GM23248 (cell line): Measurements from ENCODE around the gene PLPPR1. TPM values are rescaled to one million over a fixed set of nuclear protein-coding genes. Genes with fewer than 3 reads are reported as not detected.
A peak's percentile ranks its signal among the peaks of the same experiment; 100 is the strongest.

ENCODE experiments used
- DNase-seq: peaks from one replicate; pipeline ENCODE4 v3.0.0-alpha.2; 2015
- H2AFZ ChIP-seq: fragments of 200-600 bp; sonication (generic); 2 replicates; pipeline ENCODE4 v1.6.1; 2016; ENCODE audit warnings: antibody characterized with exemption
- H3F3A ChIP-seq: fragments of 200-600 bp; sonication (generic); 2 replicates; pipeline ENCODE4 v1.6.1; 2016; ENCODE audit warnings: mild to moderate bottlenecking, antibody characterized with exemption, mixed run types; ENCODE audit not compliant: insufficient read depth
- H3K27ac ChIP-seq: fragments of 200-600 bp; sonication (generic); 2 replicates; pipeline ENCODE4 v1.5.1; 2016; ENCODE audit warnings: mild to moderate bottlenecking
- H3K27me3 ChIP-seq: fragments of 200-600 bp; sonication (generic); replicated peaks from 2 replicates; pipeline ENCODE4 v1.6.1; 2016; ENCODE audit warnings: mild to moderate bottlenecking; ENCODE audit not compliant: insufficient read depth
- H3K36me3 ChIP-seq: fragments of 200-600 bp; sonication (generic); 2 replicates; pipeline ENCODE4 v1.6.1; 2016; ENCODE audit warnings: low read depth, mild to moderate bottlenecking
- H3K4me1 ChIP-seq: fragments of 200-600 bp; sonication (generic); 2 replicates; pipeline ENCODE4 v1.6.1; 2016; ENCODE audit warnings: mild to moderate bottlenecking; ENCODE audit not compliant: insufficient read depth
- H3K4me2 ChIP-seq: fragments of 200-600 bp; sonication (generic); one replicate; pipeline ENCODE4 v1.6.1; 2016; ENCODE audit warnings: mild to moderate bottlenecking; ENCODE audit not compliant: unreplicated experiment
- H3K4me3 ChIP-seq: fragments of 200-600 bp; sonication (generic); 2 replicates; pipeline ENCODE4 v1.5.1; 2016; ENCODE audit warnings: mild to moderate bottlenecking
- H3K79me2 ChIP-seq: fragments of 200-600 bp; sonication (generic); 2 replicates; pipeline ENCODE4 v1.6.1; 2016; ENCODE audit warnings: mild to moderate bottlenecking; ENCODE audit not compliant: insufficient read depth
- H3K9ac ChIP-seq: fragments of 200-600 bp; sonication (generic); 2 replicates; pipeline ENCODE4 v1.6.1; 2016; ENCODE audit warnings: mild to moderate bottlenecking
- H3K9me2 ChIP-seq: fragments of 200-600 bp; sonication (generic); 2 replicates; pipeline ENCODE4 v1.6.1; 2016; ENCODE audit warnings: mixed run types, mild to moderate bottlenecking, moderate library complexity; ENCODE audit not compliant: insufficient read depth
- H3K9me3 ChIP-seq: fragments of 200-600 bp; sonication (generic); one replicate; pipeline ENCODE4 v1.6.1; 2017; ENCODE audit warnings: low read depth
- H4K20me1 ChIP-seq: fragments of 200-600 bp; sonication (generic); 2 replicates; pipeline ENCODE4 v1.6.0; 2016; ENCODE audit not compliant: insufficient read depth
- EZH2 ChIP-seq: fragments of 200-600 bp; sonication (generic); IDR thresholded peaks from 2 replicates; pipeline ENCODE4 v1.6.1; 2018; ENCODE audit warnings: antibody characterized with exemption, mild to moderate bottlenecking; ENCODE audit not compliant: insufficient read depth, poor library complexity, severe bottlenecking
- EZH2phosphoT487 ChIP-seq: fragments of 200-600 bp; sonication (generic); IDR thresholded peaks from 2 replicates; pipeline ENCODE4 v1.6.1; 2018; ENCODE audit warnings: antibody characterized with exemption, moderate library complexity, mild to moderate bottlenecking, low read depth; ENCODE audit not compliant: insufficient read depth
- WGBS, 2 experiments: methylation state at CpG; one replicate each; pipeline ENCODE4 v1.1.6; 2015 to 2017; ENCODE audit warnings: low lambda C conversion rate in 2 of 2, low coverage in 1 of 2; ENCODE audit errors: missing lambda C conversion rate in 2 of 2; 5-methylcytosine and 5-hydroxymethylcytosine counted together
- in situ Hi-C: fragments of 300-500 bp; cut with MboI; formaldehyde crosslinking; loops from 2 replicates; pipeline ENCODE4 v1.15.0; 2020
- polyA plus RNA-seq: library from polyadenylated mRNA; unstranded; fragments of >200 nt; fragmentation: Nextera tagmentation; extraction: Ambion mirVana; gene quantifications from 2 replicates; pipeline ENCODE4 v1.2.1, GENCODE V29; 2016
- total RNA-seq: library from RNA; depleted of rRNA; stranded (reverse); fragments of >200 nt; shearing (Covaris generic); gene quantifications from 2 replicates; pipeline ENCODE4 v1.2.3, GENCODE V29; 2014

PLPPR1 gene
- total and polyA plus RNA-seq, 2 experiments from 2014 or later = not detected

GRCh38 chr9:101366038-101366756, 337.7 kb downstream of the PLPPR1 start:
- Histone ChIP-seq H2AFZ (no peak overlapping the region), H3K9me2 (no peaks in the 10 kb centered on the region), H3K4me3 (0 out of 2 replicates have a peak overlapping the region, but pooled peaks have one; percentile 0), H3K9me3 (no peaks in the 10 kb centered on the region), H3F3A (peaks cover 21% of the 10 kb centered on the region; the same call in 1 of the 2 replicates), H3K4me2 (peak overlapping the region; percentile 56), H3K27me3 (no peaks in the 10 kb centered on the region), H3K4me1 (peaks cover 40% of the 10 kb centered on the region), H3K9ac (0 out of 2 replicates have a peak overlapping the region, but pooled peaks have one; percentile 29), H3K27ac (peak overlapping the region; percentile 63), H4K20me1 (no peaks in the 10 kb centered on the region), H3K79me2 (no peaks in the 10 kb centered on the region), H3K36me3 (no peaks in the 10 kb centered on the region)
- in situ Hi-C loops = no loop called here
- TF ChIP-seq EZH2phosphoT487 = no peak
- TF ChIP-seq EZH2 = no peak
- peak; percentile 68 for DNase-seq
- 30 to 31% methylated on average over 5 of the region's 5 CpGs for WGBS, 2 experiments

- H3K9me3 ChIP-seq = no peaks in the 10 kb centered on the region
- H3K36me3 ChIP-seq = no peaks in the 10 kb centered on the region
- no peak overlapping the region for H3K4me2 ChIP-seq
- in situ Hi-C loops = no loop called here
- TF ChIP-seq EZH2 (no peak), EZH2phosphoT487 (no peak)
- H3K4me3 ChIP-seq = no peak overlapping the region
- no peak overlapping the region for H3K9ac ChIP-seq
- no peaks in the 10 kb centered on the region for H3K79me2 ChIP-seq
- H3K4me1 ChIP-seq = peaks cover 40% of the 10 kb centered on the region
- no peaks in the 10 kb centered on the region for H3K9me2 ChIP-seq
- H3K27me3 ChIP-seq = no peaks in the 10 kb centered on the region
- no peak overlapping the region for H2AFZ ChIP-seq
- peaks cover 21% of the 10 kb centered on the region; the same call in 1 of the 2 replicates for H3F3A ChIP-seq
- 91 to 97% methylated on average over 3 of the region's 3 CpGs for WGBS, 2 experiments
- H3K27ac ChIP-seq = no peak overlapping the region
- H4K20me1 ChIP-seq = no peaks in the 10 kb centered on the region
- DNase-seq = no peak
Measured at GRCh38 chr9:101367323-101367722, 338.8 kb downstream of the PLPPR1 start.

GRCh38 chr9:101369286-101369685, 340.8 kb downstream of the PLPPR1 start:
- WGBS, 2 experiments = 40 to 43% methylated on average over 2 of the region's 2 CpGs
- peaks cover 21% of the 10 kb centered on the region; the same call in 1 of the 2 replicates for H3F3A ChIP-seq
- H3K27ac ChIP-seq = no peak overlapping the region
- H3K9me3 ChIP-seq = no peaks in the 10 kb centered on the region
- no peaks in the 10 kb centered on the region for H3K27me3 ChIP-seq
- no peak overlapping the region for H3K4me3 ChIP-seq
- no peak overlapping the region for H3K9ac ChIP-seq
- H3K9me2 ChIP-seq = no peaks in the 10 kb centered on the region; the same call in 1 of the 2 replicates
- DNase-seq = peak; percentile 53
- TF ChIP-seq EZH2phosphoT487 (no peak), EZH2 (no peak)
- H3K4me2 ChIP-seq = no peak overlapping the region
- no peaks in the 10 kb centered on the region for H3K79me2 ChIP-seq
- no peak overlapping the region for H2AFZ ChIP-seq
- in situ Hi-C loops = no loop called here
- peaks cover 41% of the 10 kb centered on the region for H3K4me1 ChIP-seq
- no peaks in the 10 kb centered on the region for H4K20me1 ChIP-seq
- no peaks in the 10 kb centered on the region for H3K36me3 ChIP-seq

GRCh38 chr9:101369884-101370531, 341.5 kb downstream of the PLPPR1 start:
- H3K27me3 ChIP-seq = no peaks in the 10 kb centered on the region
- 58 to 66% methylated on average over 2 of the region's 2 CpGs for WGBS, 2 experiments
- no peaks in the 10 kb centered on the region for H3K9me3 ChIP-seq
- no peaks in the 10 kb centered on the region for H4K20me1 ChIP-seq
- no peaks in the 10 kb centered on the region for H3K79me2 ChIP-seq
- H3K9me2 ChIP-seq = no peaks in the 10 kb centered on the region; the same call in 1 of the 2 replicates
- H3K27ac ChIP-seq = no peak overlapping the region
- no peaks in the 10 kb centered on the region for H3K36me3 ChIP-seq
- in situ Hi-C loops = no loop called here
- TF ChIP-seq EZH2 (no peak), EZH2phosphoT487 (no peak)
- no peak overlapping the region for H3K4me3 ChIP-seq
- no peak overlapping the region for H2AFZ ChIP-seq
- H3F3A ChIP-seq = peaks cover 14% of the 10 kb centered on the region; the same call in 1 of the 2 replicates
- no peak for DNase-seq
- no peak overlapping the region for H3K9ac ChIP-seq
- peaks cover 34% of the 10 kb centered on the region for H3K4me1 ChIP-seq
- H3K4me2 ChIP-seq = no peak overlapping the region
